Stimulated activated CD4-positive, alpha-beta T cell treated with anti-CD3 and anti-CD28 coated beads, Interleukin-1b, Interleukin-23, amount 100 ng/mL, for 48 hours (primary cell): ENCODE data around the gene ILF3.
"Not testable (repeated sequence)": the region's sequence is repeated elsewhere in the genome, so short reads cannot be mapped to it uniquely, and the experiment has no call there.

Source experiments
- DNase-seq: peaks from one replicate; pipeline ENCODE4 v3.0.0-alpha.2; 2020

Gene ILF3

GRCh38 chr19:10643172-10643967 lies 10.8 kb upstream of the ILF3 start:
- DNase-seq: no peak

- DNase-seq: no peak
Measured at GRCh38 chr19:10643968-10644259, 10.2 kb upstream of the ILF3 start.

GRCh38 chr19:10644260-10645007 lies 9.7 kb upstream of the ILF3 start:
- DNase-seq: peak; percentile 78

- DNase-seq: no peak
Measured at GRCh38 chr19:10646456-10647159, 7.5 kb upstream of the ILF3 start.

GRCh38 chr19:10648360-10648759 lies 5.8 kb upstream of the ILF3 start:
- no peak for DNase-seq

- DNase-seq: no peak
Measured at GRCh38 chr19:10651851-10652250, 2.3 kb upstream of the ILF3 start.

GRCh38 chr19:10653482-10653731 lies 739 bp upstream of the ILF3 start:
- no peak for DNase-seq

- peak; percentile 60 for DNase-seq
Measured at GRCh38 chr19:10654610-10655456, 687 bp downstream of the ILF3 start.

GRCh38 chr19:10655457-10656312 lies 1.5 kb downstream of the ILF3 start:
- peak; percentile 22 for DNase-seq

GRCh38 chr19:10660346-10660745 lies 6.2 kb downstream of the ILF3 start:
- no peak for DNase-seq

- no peak for DNase-seq
Measured at GRCh38 chr19:10661946-10662345, 7.8 kb downstream of the ILF3 start.

GRCh38 chr19:10662384-10663251 lies 8.5 kb downstream of the ILF3 start:
- peak; percentile 43 for DNase-seq

GRCh38 chr19:10663252-10663563 lies 9.1 kb downstream of the ILF3 start:
- DNase-seq: not testable (repeated sequence)

- no peak for DNase-seq
Measured at GRCh38 chr19:10667867-10668266, 13.7 kb downstream of the ILF3 start.

- no peak for DNase-seq
Measured at GRCh38 chr19:10669246-10669645, 15.1 kb downstream of the ILF3 start.

GRCh38 chr19:10670182-10670581 lies 16.0 kb downstream of the ILF3 start:
- DNase-seq: no peak

- no peak for DNase-seq
Measured at GRCh38 chr19:10670876-10671804, 17.0 kb downstream of the ILF3 start.

GRCh38 chr19:10671922-10672321 lies 17.8 kb downstream of the ILF3 start:
- not testable (repeated sequence) for DNase-seq

GRCh38 chr19:10675214-10675613 lies 21.1 kb downstream of the ILF3 start:
- not testable (repeated sequence) for DNase-seq

- DNase-seq: no peak
Measured at GRCh38 chr19:10677751-10678150, 23.6 kb downstream of the ILF3 start.
